IMR-90 (cell line): ENCODE measurements around the gene BATF2. TPM values are rescaled to one million over a fixed set of nuclear protein-coding genes. Genes with fewer than 3 reads are reported as not detected.
"Not testable (repeated sequence)": the region's sequence is repeated elsewhere in the genome, so short reads cannot be mapped to it uniquely, and the experiment has no call there.

Experiments
- ATAC-seq: fragments of 200-7000 bp; cut with Tn5 transposase; 2 replicates; pipeline ENCODE4 v1.9.1; 2020; ENCODE audit warnings: low read depth, mild to moderate bottlenecking, moderate library complexity
- BruUV-seq: library from RNA; stranded (reverse); fragments of 400-500 nt; replicated peaks from 2 replicates; lab custom pipeline; 2021; lab: Mats Ljungman, UMichigan
- CTCF ChIA-PET: fragments of 300-600 bp; formaldehyde crosslinking; extraction: SDS; loops from one replicate; lab custom pipeline; 2021; ENCODE audit warnings: antibody characterized with exemption; lab: Yijun Ruan, JAX
- POLR2A ChIA-PET: fragments of 300-600 bp; sonication (Branson Sonifier 250); formaldehyde crosslinking; loops from one replicate; lab custom pipeline; 2022; ENCODE audit warnings: antibody characterized with exemption; ENCODE audit not compliant: unreplicated experiment; lab: Charles Lee
- DNase-seq: peaks from one replicate; pipeline ENCODE4 v3.0.0; 2013
- H2AFZ ChIP-seq: replicated peaks from 2 replicates; pipeline ENCODE3; 2013; ENCODE audit warnings: low read length, mild to moderate bottlenecking; ENCODE audit not compliant: poor library complexity
- H2AK5ac ChIP-seq: 2 replicates; pipeline ENCODE4 v1.6.1; 2013; ENCODE audit warnings: low read depth, low read length, inconsistent platforms
- H2AK9ac ChIP-seq: replicated peaks from 2 replicates; pipeline ENCODE3; 2013; ENCODE audit warnings: mild to moderate bottlenecking, low read depth, low read length, moderate library complexity; ENCODE audit not compliant: poor library complexity
- H2BK120ac ChIP-seq: 2 replicates; pipeline ENCODE4 v1.6.1; 2013; ENCODE audit warnings: low read depth, low read length, inconsistent platforms
- H2BK15ac ChIP-seq: 3 replicates; pipeline ENCODE4 v1.6.1; 2013; ENCODE audit warnings: low read depth, low read length, inconsistent platforms
- H2BK20ac ChIP-seq: 2 replicates; pipeline ENCODE4 v1.6.1; 2013; ENCODE audit warnings: low read depth, mild to moderate bottlenecking, inconsistent platforms, low read length, moderate library complexity
- H2BK5ac ChIP-seq: 2 replicates; pipeline ENCODE4 v1.6.1; 2013; ENCODE audit warnings: mild to moderate bottlenecking, low read depth, low read length, inconsistent platforms; ENCODE audit not compliant: poor library complexity, severe bottlenecking
- H3K14ac ChIP-seq: replicated peaks from 2 replicates; pipeline ENCODE4 v1.6.1; 2013; ENCODE audit warnings: low read depth, low read length, inconsistent platforms
- H3K18ac ChIP-seq: 2 replicates; pipeline ENCODE4 v1.6.1; 2013; ENCODE audit warnings: low read depth, low read length, control low read depth
- H3K23ac ChIP-seq: 2 replicates; pipeline ENCODE4 v1.6.1; 2013; ENCODE audit warnings: low read depth, low read length, inconsistent platforms
- H3K27ac ChIP-seq: 2 replicates; pipeline ENCODE4 v1.5.1; 2013; ENCODE audit warnings: mild to moderate bottlenecking, control low read depth, low read length; ENCODE audit not compliant: insufficient read depth
- H3K27me3 ChIP-seq: 2 replicates; pipeline ENCODE4 v1.6.1; 2013; ENCODE audit warnings: low read length; ENCODE audit not compliant: control insufficient read depth, insufficient read depth
- H3K36me3 ChIP-seq: 2 replicates; pipeline ENCODE4 v1.6.1; 2013; ENCODE audit warnings: low read length, mixed read lengths; ENCODE audit not compliant: control insufficient read depth, insufficient read depth
- H3K4ac ChIP-seq: 2 replicates; pipeline ENCODE4 v1.6.1; 2013; ENCODE audit warnings: low read depth, low read length, inconsistent platforms
- H3K4me1 ChIP-seq: 2 replicates; pipeline ENCODE4 v1.6.1; 2013; ENCODE audit warnings: low read length, mixed read lengths; ENCODE audit not compliant: control insufficient read depth, insufficient read depth
- H3K4me2 ChIP-seq: 2 replicates; pipeline ENCODE4 v1.6.1; 2013; ENCODE audit warnings: low read depth, mild to moderate bottlenecking, control low read depth, low read length, moderate library complexity
- H3K4me3 ChIP-seq: 2 replicates; pipeline ENCODE4 v1.5.1; 2013; ENCODE audit warnings: low read depth, mild to moderate bottlenecking, control low read depth, low read length, moderate library complexity; ENCODE audit not compliant: insufficient read depth
- H3K56ac ChIP-seq: 2 replicates; pipeline ENCODE4 v1.6.1; 2013; ENCODE audit warnings: low read length, inconsistent platforms; ENCODE audit not compliant: insufficient read depth; ENCODE audit errors: extremely low read depth
- H3K79me1 ChIP-seq, 2 experiments: 2 replicates each; pipeline ENCODE4 v1.6.1; 2013; ENCODE audit warnings: low read length in 2 of 2, inconsistent platforms in 1 of 2, low read depth in 1 of 2
- H3K9ac ChIP-seq: 2 replicates; pipeline ENCODE4 v1.6.1; 2013; ENCODE audit warnings: low read depth, low read length, control low read depth
- H3K9me1 ChIP-seq: 2 replicates; pipeline ENCODE4 v1.6.1; 2013; ENCODE audit warnings: low read length, inconsistent platforms; ENCODE audit not compliant: insufficient read depth
- H3K9me3 ChIP-seq: 2 replicates; pipeline ENCODE4 v1.6.1; 2013; ENCODE audit warnings: low read length; ENCODE audit not compliant: control insufficient read depth, insufficient read depth
- H4K20me1 ChIP-seq: 2 replicates; pipeline ENCODE4 v1.6.1; 2013; ENCODE audit warnings: low read length, inconsistent platforms; ENCODE audit not compliant: insufficient read depth
- H4K5ac ChIP-seq: 2 replicates; pipeline ENCODE4 v1.6.1; 2013; ENCODE audit warnings: mild to moderate bottlenecking, low read depth, low read length, control low read depth
- H4K8ac ChIP-seq, 2 experiments: 2 replicates each; pipeline ENCODE4 v1.6.1; 2013; ENCODE audit warnings: low read depth in 2 of 2, low read length in 2 of 2, control low read depth in 1 of 2, inconsistent platforms in 1 of 2
- H4K91ac ChIP-seq: 2 replicates; pipeline ENCODE4 v1.6.1; 2013; ENCODE audit warnings: low read depth, low read length, inconsistent platforms; ENCODE audit not compliant: insufficient read depth
- NFE2L2 ChIP-seq: fragments of 150-350 bp; IDR thresholded peaks from 2 replicates; pipeline ENCODE4 v1.6.1; 2016; ENCODE audit warnings: low read depth, mild to moderate bottlenecking, low read length
- POLR2A ChIP-seq: IDR thresholded peaks from 2 replicates; pipeline ENCODE4 v1.6.1; 2012; ENCODE audit warnings: mild to moderate bottlenecking, low read depth, low read length
- RAD21 ChIP-seq: IDR thresholded peaks from 2 replicates; pipeline ENCODE4 v1.6.1; 2012; ENCODE audit warnings: low read length, improper control_type of control experiment
- WGBS, 2 experiments: methylation state at CpG; one replicate each; pipeline versions ENCODE4 v1.1.5 to v1.1.7; 2013; ENCODE audit warnings: missing lambda C conversion rate in 2 of 2; ENCODE audit not compliant: insufficient read length in 1 of 2; ENCODE audit errors: extremely low coverage in 2 of 2; 5-methylcytosine and 5-hydroxymethylcytosine counted together
- dilution Hi-C: fragments of 300-500 bp; cut with HindIII; formaldehyde crosslinking; loops from one replicate; pipeline ENCODE4 v1.14.3; 2018; ENCODE audit warnings: low sequenced_read_pairs; ENCODE audit not compliant: unreplicated experiment
- in situ Hi-C: fragments of 300-500 bp; cut with MboI; formaldehyde crosslinking; loops from 3 replicates; pipeline ENCODE4 v1.14.3; 2019; ENCODE audit warnings: low sequenced_read_pairs, inconsistent platforms, mixed read lengths
- intact Hi-C: fragments of 100-400 bp; cut with micrococcal nuclease; formaldehyde crosslinking; loops from 2 replicates; pipeline ENCODE4 v1.10.0; 2022
- polyA plus RNA-seq, 3 experiments: library from polyadenylated mRNA; depleted of rRNA; stranded (reverse); fragments of >200 nt; gene quantifications; 2 replicates each; pipeline ENCODE4 v1.2.3, GENCODE V29; 2012; ENCODE audit warnings: low replicate concordance in 1 of 3
- total RNA-seq: library from RNA; depleted of rRNA; stranded (reverse); fragments of >200 nt; gene quantifications from 2 replicates; pipeline ENCODE4 v1.2.3, GENCODE V29; 2012
- TF ChIP-seq, protein P1 (sequence below): conservative IDR thresholded peaks from 2 replicates; pipeline ENCODE4 v1.5.1; 2012; ENCODE audit warnings: mild to moderate bottlenecking, low read depth, low read length, improper control_type of control experiment
- TF ChIP-seq, protein P2 (sequence below): fragments of 150-350 bp; IDR thresholded peaks from 2 replicates; pipeline ENCODE4 v1.6.1; 2017; ENCODE audit warnings: mild to moderate bottlenecking, antibody characterized with exemption, low read length, low read depth

BATF2 gene
- total and polyA plus RNA-seq, 2 of the 4 experiments (the other 2 are of a cell fraction), result 0.36 to 1.2 TPM

- Histone ChIP-seq H3K79me1 (peaks cover 0 to 14% of the 10 kb centered on the region in 2 experiments; a peak in 2 of 4 replicates), H3K27me3 (no peaks in the 10 kb centered on the region), H2BK5ac (peak overlapping the region; percentile 39), H3K4me2 (peak overlapping the region; percentile 93), H3K14ac (peak overlapping the region; percentile 93), H3K9ac (peak overlapping the region; percentile 62; the same call in 1 of the 2 replicates), H3K4ac (peak overlapping the region; percentile 76), H3K4me1 (peaks cover 2% of the 10 kb centered on the region; the same call in 1 of the 2 replicates), H3K56ac (peak overlapping the region; percentile 30), H2BK120ac (peak overlapping the region; percentile 69; the same call in 1 of the 2 replicates), H2AK5ac (peak overlapping the region; percentile 1; the same call in 1 of the 2 replicates), H2BK20ac (peak overlapping the region; percentile 63), H3K23ac (peak overlapping the region; percentile 48; the same call in 1 of the 2 replicates), H4K5ac (peak overlapping the region; percentile 87), H4K20me1 (no peaks in the 10 kb centered on the region), H3K36me3 (no peaks in the 10 kb centered on the region; the same call in 1 of the 2 replicates), H2BK15ac (peak overlapping the region; percentile 17; the same call in 2 of the 3 replicates), H3K18ac (peak overlapping the region; percentile 45; the same call in 1 of the 2 replicates), H2AFZ (peak overlapping the region; percentile 94), H3K9me3 (no peaks in the 10 kb centered on the region), H4K91ac (peak overlapping the region; percentile 34), H3K9me1 (0 out of 2 replicates have a peak, but pooled peaks cover 3% of the 10 kb centered on the region), H4K8ac (peak overlapping the region; percentile 60 to 90; a peak in 3 of 4 replicates), H3K27ac (peak overlapping the region; percentile 43; the same call in 1 of the 2 replicates), H2AK9ac (no peak overlapping the region), H3K4me3 (peak overlapping the region; percentile 40; the same call in 1 of the 2 replicates)
- no CpG with 5 or more reads among the region's 10 CpGs for WGBS, 2 experiments
- ATAC-seq (peak; percentile 3), DNase-seq (peak; percentile 68)
- no peak for TF ChIP-seq NFE2L2
- TF ChIP-seq, protein P1, sequence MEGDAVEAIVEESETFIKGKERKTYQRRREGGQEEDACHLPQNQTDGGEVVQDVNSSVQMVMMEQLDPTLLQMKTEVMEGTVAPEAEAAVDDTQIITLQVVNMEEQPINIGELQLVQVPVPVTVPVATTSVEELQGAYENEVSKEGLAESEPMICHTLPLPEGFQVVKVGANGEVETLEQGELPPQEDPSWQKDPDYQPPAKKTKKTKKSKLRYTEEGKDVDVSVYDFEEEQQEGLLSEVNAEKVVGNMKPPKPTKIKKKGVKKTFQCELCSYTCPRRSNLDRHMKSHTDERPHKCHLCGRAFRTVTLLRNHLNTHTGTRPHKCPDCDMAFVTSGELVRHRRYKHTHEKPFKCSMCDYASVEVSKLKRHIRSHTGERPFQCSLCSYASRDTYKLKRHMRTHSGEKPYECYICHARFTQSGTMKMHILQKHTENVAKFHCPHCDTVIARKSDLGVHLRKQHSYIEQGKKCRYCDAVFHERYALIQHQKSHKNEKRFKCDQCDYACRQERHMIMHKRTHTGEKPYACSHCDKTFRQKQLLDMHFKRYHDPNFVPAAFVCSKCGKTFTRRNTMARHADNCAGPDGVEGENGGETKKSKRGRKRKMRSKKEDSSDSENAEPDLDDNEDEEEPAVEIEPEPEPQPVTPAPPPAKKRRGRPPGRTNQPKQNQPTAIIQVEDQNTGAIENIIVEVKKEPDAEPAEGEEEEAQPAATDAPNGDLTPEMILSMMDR, result no peak
- TF ChIP-seq POLR2A, result no peak
- TF ChIP-seq, protein P2, sequence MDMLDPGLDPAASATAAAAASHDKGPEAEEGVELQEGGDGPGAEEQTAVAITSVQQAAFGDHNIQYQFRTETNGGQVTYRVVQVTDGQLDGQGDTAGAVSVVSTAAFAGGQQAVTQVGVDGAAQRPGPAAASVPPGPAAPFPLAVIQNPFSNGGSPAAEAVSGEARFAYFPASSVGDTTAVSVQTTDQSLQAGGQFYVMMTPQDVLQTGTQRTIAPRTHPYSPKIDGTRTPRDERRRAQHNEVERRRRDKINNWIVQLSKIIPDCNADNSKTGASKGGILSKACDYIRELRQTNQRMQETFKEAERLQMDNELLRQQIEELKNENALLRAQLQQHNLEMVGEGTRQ, result no peak
- no peak for TF ChIP-seq RAD21
- CTCF ChIA-PET, result interaction anchor here (1.0 kb wide), 1 partner anchor 84 kb away, joined by 3 read pairs; no protein-coding TSS in a partner anchor
- intact Hi-C loops (loop anchor here (1.0 kb wide), 1 partner anchor 14 kb away; the partner anchor contains the start of gene SAC3D1), in situ Hi-C loops (no loop called here), dilution Hi-C loops (no loop called here)
- POLR2A ChIA-PET, result no interaction called here
- no TSS peak for BruUV-seq
Observed at GRCh38 chr11:65026810-65027209, 30.0 kb upstream of the BATF2 start.

DNA sequence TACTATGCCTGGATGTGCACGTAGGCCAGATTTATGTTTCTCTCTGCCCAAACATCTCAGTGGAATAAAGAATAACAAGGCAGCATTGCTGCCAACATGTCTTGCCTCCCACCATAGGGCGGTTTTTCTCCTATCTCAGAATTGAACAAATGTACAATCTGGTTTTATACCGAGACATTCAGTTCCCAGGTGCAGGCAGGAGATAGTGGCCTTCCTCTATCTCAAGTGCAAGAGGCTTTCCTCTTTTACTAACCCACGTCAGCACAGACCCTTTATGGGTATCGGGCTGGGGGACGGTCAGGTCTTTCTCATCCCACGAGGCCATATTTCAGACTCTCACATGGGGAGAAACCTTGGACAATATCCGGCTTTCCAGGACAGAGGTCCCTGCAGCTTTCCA, 26.7 kb upstream of the BATF2 start:
- H2AK5ac ChIP-seq, H2BK5ac ChIP-seq, H3K4me3 ChIP-seq, H3K56ac ChIP-seq, H2BK15ac ChIP-seq, DNase-seq, H3K27ac ChIP-seq, H4K8ac ChIP-seq, in situ Hi-C loops, CTCF ChIA-PET, H2BK120ac ChIP-seq, H3K23ac ChIP-seq, H3K4me2 ChIP-seq, intact Hi-C loops, H3K14ac ChIP-seq, ATAC-seq, H2AFZ ChIP-seq, H3K4ac ChIP-seq, H3K9ac ChIP-seq, H4K91ac ChIP-seq, H4K20me1 ChIP-seq, H3K79me1 ChIP-seq, H3K4me1 ChIP-seq, H3K9me1 ChIP-seq, dilution Hi-C loops, POLR2A ChIA-PET, BruUV-seq, H2BK20ac ChIP-seq, H3K9me3 ChIP-seq, H2AK9ac ChIP-seq, H3K27me3 ChIP-seq, H3K18ac ChIP-seq, H4K5ac ChIP-seq: not testable (repeated sequence)
- WGBS, 2 experiments, result 69% methylated on average over 3 of the region's 8 CpGs; no CpG with 5 or more reads in 1 of the 2 experiments
- H3K36me3 ChIP-seq, result peaks cover 10% of the 10 kb centered on the region
